Hepatocyte (in vitro differentiated cells): ENCODE measurements around the gene PATL1. TPM values are rescaled to one million over a fixed set of nuclear protein-coding genes. Genes with fewer than 3 reads are reported as not detected.

Experiments used
- DNase-seq: peaks from one replicate; pipeline ENCODE4 v3.0.0-alpha.2; 2016; ENCODE audit warnings: low spot score
- H2AFZ ChIP-seq: fragments of 200-600 bp; sonication (generic); 2 replicates; pipeline ENCODE4 v1.6.0; 2016; ENCODE audit warnings: antibody characterized with exemption, mild to moderate bottlenecking
- H3K27ac ChIP-seq: fragments of 200-600 bp; sonication (generic); 2 replicates; pipeline ENCODE4 v1.5.1; 2016; ENCODE audit warnings: mild to moderate bottlenecking
- H3K27me3 ChIP-seq: fragments of 200-600 bp; sonication (generic); 2 replicates; pipeline ENCODE4 v1.6.1; 2016
- H3K36me3 ChIP-seq: fragments of 200-600 bp; sonication (generic); replicated peaks from 2 replicates; pipeline ENCODE4 v1.5.1; 2016; ENCODE audit warnings: low read depth; ENCODE audit not compliant: insufficient read depth
- H3K4me1 ChIP-seq: fragments of 200-600 bp; sonication (generic); 2 replicates; pipeline ENCODE4 v1.5.1; 2016; ENCODE audit warnings: mild to moderate bottlenecking, moderate library complexity; ENCODE audit not compliant: insufficient read depth
- H3K4me2 ChIP-seq: fragments of 200-600 bp; sonication (generic); 2 replicates; pipeline ENCODE4 v1.6.0; 2016
- H3K4me3 ChIP-seq: fragments of 200-600 bp; sonication (generic); 2 replicates; pipeline ENCODE4 v1.5.1; 2016; ENCODE audit warnings: mild to moderate bottlenecking
- H3K79me2 ChIP-seq: fragments of 200-600 bp; sonication (generic); 2 replicates; pipeline ENCODE4 v1.6.0; 2017; ENCODE audit warnings: mild to moderate bottlenecking
- H3K9me2 ChIP-seq: fragments of 200-600 bp; sonication (generic); replicated peaks from 2 replicates; pipeline ENCODE4 v1.6.0; 2017; ENCODE audit warnings: mild to moderate bottlenecking; ENCODE audit not compliant: insufficient read depth
- H3K9me3 ChIP-seq: fragments of 200-600 bp; sonication (generic); 2 replicates; pipeline ENCODE4 v1.5.1; 2016; ENCODE audit warnings: low read depth, mild to moderate bottlenecking
- H4K20me1 ChIP-seq: fragments of 200-600 bp; sonication (generic); 2 replicates; pipeline ENCODE4 v1.6.0; 2016; ENCODE audit warnings: mild to moderate bottlenecking; ENCODE audit not compliant: insufficient read depth, poor library complexity, severe bottlenecking
- EZH2 ChIP-seq: fragments of 200-600 bp; sonication (generic); IDR thresholded peaks from 2 replicates; pipeline ENCODE4 v1.6.1; 2016; ENCODE audit warnings: antibody characterized with exemption, mild to moderate bottlenecking, borderline replicate concordance
- EZH2phosphoT487 ChIP-seq: fragments of 200-600 bp; sonication (generic); IDR thresholded peaks from one replicate; pipeline ENCODE4 v1.6.1; 2018; ENCODE audit warnings: antibody characterized with exemption, mild to moderate bottlenecking, low read depth, moderate library complexity; ENCODE audit not compliant: unreplicated experiment, severe bottlenecking
- WGBS: methylation state at CpG from one replicate; pipeline ENCODE4 v1.1.6; 2016; ENCODE audit warnings: low lambda C conversion rate; ENCODE audit errors: missing lambda C conversion rate; 5-methylcytosine and 5-hydroxymethylcytosine counted together
- polyA plus RNA-seq: library from polyadenylated mRNA; unstranded; fragments of >200 nt; fragmentation: Nextera tagmentation; extraction: Ambion mirVana; gene quantifications from 2 replicates; pipeline ENCODE4 v1.2.1, GENCODE V29; 2016
- total RNA-seq: library from RNA; depleted of rRNA; stranded (reverse); fragments of >200 nt; gene quantifications from 2 replicates; pipeline ENCODE4 v1.2.3, GENCODE V29; 2014
- TF ChIP-seq, protein P1 (sequence below): fragments of 200-600 bp; sonication (generic); IDR thresholded peaks from 2 replicates; pipeline ENCODE4 v1.5.1; 2016; ENCODE audit warnings: antibody characterized with exemption, mild to moderate bottlenecking; ENCODE audit not compliant: poor library complexity

Gene PATL1
- total and polyA plus RNA-seq, 2 experiments from 2014 or later, result 19.9 to 21.6 TPM

- no peak overlapping the region for H2AFZ ChIP-seq
- no peaks in the 10 kb centered on the region for H3K9me2 ChIP-seq
- WGBS, result 98% methylated on average over 6 of the region's 6 CpGs
- peaks cover 23% of the 10 kb centered on the region for H4K20me1 ChIP-seq
- DNase-seq, result no peak
- no peaks in the 10 kb centered on the region for H3K27me3 ChIP-seq
- H3K36me3 ChIP-seq, result peaks cover 5% of the 10 kb centered on the region
- H3K9me3 ChIP-seq, result no peaks in the 10 kb centered on the region
- H3K4me2 ChIP-seq, result no peak overlapping the region
- no peaks in the 10 kb centered on the region for H3K4me1 ChIP-seq
- H3K79me2 ChIP-seq, result peaks cover 51% of the 10 kb centered on the region
- TF ChIP-seq EZH2, result no peak
- TF ChIP-seq, protein P1, sequence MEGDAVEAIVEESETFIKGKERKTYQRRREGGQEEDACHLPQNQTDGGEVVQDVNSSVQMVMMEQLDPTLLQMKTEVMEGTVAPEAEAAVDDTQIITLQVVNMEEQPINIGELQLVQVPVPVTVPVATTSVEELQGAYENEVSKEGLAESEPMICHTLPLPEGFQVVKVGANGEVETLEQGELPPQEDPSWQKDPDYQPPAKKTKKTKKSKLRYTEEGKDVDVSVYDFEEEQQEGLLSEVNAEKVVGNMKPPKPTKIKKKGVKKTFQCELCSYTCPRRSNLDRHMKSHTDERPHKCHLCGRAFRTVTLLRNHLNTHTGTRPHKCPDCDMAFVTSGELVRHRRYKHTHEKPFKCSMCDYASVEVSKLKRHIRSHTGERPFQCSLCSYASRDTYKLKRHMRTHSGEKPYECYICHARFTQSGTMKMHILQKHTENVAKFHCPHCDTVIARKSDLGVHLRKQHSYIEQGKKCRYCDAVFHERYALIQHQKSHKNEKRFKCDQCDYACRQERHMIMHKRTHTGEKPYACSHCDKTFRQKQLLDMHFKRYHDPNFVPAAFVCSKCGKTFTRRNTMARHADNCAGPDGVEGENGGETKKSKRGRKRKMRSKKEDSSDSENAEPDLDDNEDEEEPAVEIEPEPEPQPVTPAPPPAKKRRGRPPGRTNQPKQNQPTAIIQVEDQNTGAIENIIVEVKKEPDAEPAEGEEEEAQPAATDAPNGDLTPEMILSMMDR, result no peak
- TF ChIP-seq EZH2phosphoT487, result no peak
- no peak overlapping the region for H3K4me3 ChIP-seq
- H3K27ac ChIP-seq, result no peak overlapping the region
These were observed 66.4 kb downstream of the PATL1 start for GRCh38 chr11:59602432-59602831.

DNA sequence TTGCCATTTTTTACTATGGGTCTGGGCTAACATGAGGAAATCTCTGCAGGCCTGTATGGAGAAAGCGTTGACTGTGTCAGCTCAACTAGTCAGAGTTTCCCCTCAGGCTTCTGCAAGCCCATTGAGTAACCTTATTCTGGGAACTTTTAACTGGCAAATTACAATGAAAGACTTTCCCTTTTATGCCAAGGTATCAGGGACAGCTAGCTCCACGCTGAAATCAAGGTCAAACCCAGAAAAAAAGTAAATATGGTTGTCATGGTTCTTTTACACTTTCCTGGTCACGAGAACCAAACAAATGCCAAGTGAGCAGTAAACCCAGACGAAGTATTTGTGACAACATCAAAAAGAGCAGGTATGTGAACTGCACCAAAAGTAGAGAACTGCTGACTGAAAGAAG is 67.0 kb downstream of the PATL1 start:
- peaks cover 23% of the 10 kb centered on the region for H4K20me1 ChIP-seq
- no peak overlapping the region for H3K27ac ChIP-seq
- WGBS, result 86% methylated on average over 4 of the region's 4 CpGs
- H3K36me3 ChIP-seq, result peaks cover 5% of the 10 kb centered on the region
- TF ChIP-seq EZH2phosphoT487 (no peak), EZH2 (no peak)
- TF ChIP-seq, protein P1, result no peak
- DNase-seq, result no peak
- H3K9me2 ChIP-seq, result no peaks in the 10 kb centered on the region
- no peak overlapping the region for H2AFZ ChIP-seq
- no peaks in the 10 kb centered on the region for H3K27me3 ChIP-seq
- no peaks in the 10 kb centered on the region for H3K9me3 ChIP-seq
- no peaks in the 10 kb centered on the region for H3K4me1 ChIP-seq
- peaks cover 45% of the 10 kb centered on the region for H3K79me2 ChIP-seq
- no peak overlapping the region for H3K4me3 ChIP-seq
- H3K4me2 ChIP-seq, result no peak overlapping the region

DNA sequence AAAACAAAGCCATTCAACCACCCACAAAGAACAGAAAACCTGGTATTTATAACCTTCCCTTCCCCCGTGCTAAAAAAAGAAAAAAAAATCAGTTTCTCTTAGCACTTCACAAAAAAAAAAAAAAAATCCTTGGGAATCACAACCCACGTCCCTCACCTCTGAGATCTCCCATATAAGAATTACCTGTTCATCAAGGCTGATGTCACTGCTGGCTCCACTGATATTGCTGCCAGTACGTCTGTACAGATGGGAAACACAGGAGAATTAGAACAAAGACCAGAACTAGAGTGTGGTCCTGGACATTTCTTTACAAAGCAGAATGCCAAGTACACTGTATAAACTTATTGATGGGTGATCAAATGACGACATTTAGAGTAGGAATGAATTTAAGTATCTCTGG is 68.2 kb downstream of the PATL1 start:
- Histone ChIP-seq H3K9me2 (no peaks in the 10 kb centered on the region), H3K9me3 (no peaks in the 10 kb centered on the region), H3K4me2 (no peak overlapping the region), H3K79me2 (peaks cover 33% of the 10 kb centered on the region), H3K4me3 (no peak overlapping the region), H3K27me3 (no peaks in the 10 kb centered on the region), H2AFZ (no peak overlapping the region), H3K4me1 (no peaks in the 10 kb centered on the region), H3K27ac (no peak overlapping the region), H3K36me3 (peaks cover 5% of the 10 kb centered on the region), H4K20me1 (peaks cover 18% of the 10 kb centered on the region)
- no peak for TF ChIP-seq EZH2
- TF ChIP-seq EZH2phosphoT487, result no peak
- TF ChIP-seq, protein P1, result no peak
- DNase-seq, result no peak
- 89% methylated on average over 4 of the region's 4 CpGs for WGBS

GRCh38 chr11:59600234-59600633 is 68.6 kb downstream of the PATL1 start:
- peaks cover 5% of the 10 kb centered on the region for H3K36me3 ChIP-seq
- H3K9me2 ChIP-seq, result no peaks in the 10 kb centered on the region

More at GRCh38 chr11:59600234-59600633, 68.6 kb downstream of the PATL1 start:
- Histone ChIP-seq H3K4me3 (no peak overlapping the region), H3K9me3 (no peaks in the 10 kb centered on the region), H3K79me2 (peaks cover 29% of the 10 kb centered on the region), H3K4me2 (no peak overlapping the region), H3K27ac (no peak overlapping the region), H3K27me3 (no peaks in the 10 kb centered on the region), H2AFZ (no peak overlapping the region), H3K4me1 (no peaks in the 10 kb centered on the region), H4K20me1 (peaks cover 15% of the 10 kb centered on the region)
- no peak for TF ChIP-seq EZH2phosphoT487
- no peak for DNase-seq
- 95% methylated on average over 2 of the region's 2 CpGs for whole genome bisulfite sequencing
